Measurements from ENCODE around the gene FAIM2. TPM values are rescaled to one million over a fixed set of nuclear protein-coding genes. Genes with fewer than 3 reads are reported as not detected.

Gene FAIM2
- total RNA-seq, 1 experiment from 2014 or later: not detected

DNA sequence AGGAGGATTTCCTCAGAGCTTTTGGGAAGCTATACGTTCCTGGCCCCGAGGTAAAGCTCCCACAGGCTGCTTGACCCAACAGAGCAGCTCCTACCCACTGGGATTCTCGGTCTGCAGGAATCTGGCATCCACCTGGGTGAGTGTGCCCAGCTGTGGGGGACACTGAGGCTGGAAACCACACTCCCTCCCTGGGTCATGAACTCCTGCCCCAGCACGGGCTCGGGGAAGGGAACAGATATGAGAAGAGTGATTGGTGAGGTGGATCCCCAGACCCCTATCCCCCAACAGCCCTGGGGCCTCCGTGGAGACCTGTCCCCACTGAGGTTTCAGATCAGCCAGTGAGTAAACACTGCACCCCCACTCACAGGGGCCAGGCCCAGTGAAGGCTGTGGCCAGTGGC, 3.3 kb downstream of the FAIM2 start:
- no peak for DNase-seq
- H3K36me3 ChIP-seq (replicated peaks; ENCODE audit: control insufficient read depth, insufficient read depth, low read length): no peaks in the 10 kb centered on the region
- peaks cover 19% of the 10 kb centered on the region for H3K27me3 ChIP-seq (ENCODE audit: control insufficient read depth, insufficient read depth, low read length)
- no peak overlapping the region for H3K4me3 ChIP-seq (ENCODE audit: insufficient read depth, low read depth, low read length)

DNA sequence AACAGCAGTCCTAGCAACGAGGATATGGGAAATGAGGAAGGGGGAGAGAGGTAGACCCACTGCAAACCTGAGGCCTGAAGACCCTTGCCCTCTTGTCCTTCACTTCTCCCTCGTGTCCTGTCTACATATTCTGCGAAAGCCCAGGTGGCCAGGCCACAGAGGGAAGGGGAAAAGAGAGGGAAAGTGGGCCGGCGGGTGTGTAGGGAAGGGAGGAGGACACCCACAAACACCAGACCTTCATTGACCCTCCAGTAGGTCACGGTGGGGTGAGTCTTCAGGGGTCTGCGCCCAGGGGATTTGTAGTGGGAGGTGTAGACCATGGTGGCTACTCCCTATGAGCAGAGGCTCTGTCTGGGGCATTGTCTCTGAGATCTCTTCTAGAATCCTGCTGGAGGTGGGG, 3.8 kb downstream of the FAIM2 start:
- no peak for DNase-seq

GRCh38 chr12:49899286-49899843, 4.3 kb downstream of the FAIM2 start:
- Histone ChIP-seq H3K27me3 (ENCODE audit: control insufficient read depth, insufficient read depth, low read length) (peaks cover 14% of the 10 kb centered on the region), H3K4me3 (ENCODE audit: insufficient read depth, low read depth, low read length) (no peak overlapping the region), H3K36me3 (replicated peaks; ENCODE audit: control insufficient read depth, insufficient read depth, low read length) (no peaks in the 10 kb centered on the region)
- no peak for DNase-seq

More for the DNA sequence above, 3.8 kb downstream of the FAIM2 start:
- Histone ChIP-seq H3K4me3 (ENCODE audit: insufficient read depth, low read depth, low read length) (no peak overlapping the region), H3K36me3 (replicated peaks; ENCODE audit: control insufficient read depth, insufficient read depth, low read length) (no peaks in the 10 kb centered on the region), H3K27me3 (ENCODE audit: control insufficient read depth, insufficient read depth, low read length) (peaks cover 19% of the 10 kb centered on the region)

DNA sequence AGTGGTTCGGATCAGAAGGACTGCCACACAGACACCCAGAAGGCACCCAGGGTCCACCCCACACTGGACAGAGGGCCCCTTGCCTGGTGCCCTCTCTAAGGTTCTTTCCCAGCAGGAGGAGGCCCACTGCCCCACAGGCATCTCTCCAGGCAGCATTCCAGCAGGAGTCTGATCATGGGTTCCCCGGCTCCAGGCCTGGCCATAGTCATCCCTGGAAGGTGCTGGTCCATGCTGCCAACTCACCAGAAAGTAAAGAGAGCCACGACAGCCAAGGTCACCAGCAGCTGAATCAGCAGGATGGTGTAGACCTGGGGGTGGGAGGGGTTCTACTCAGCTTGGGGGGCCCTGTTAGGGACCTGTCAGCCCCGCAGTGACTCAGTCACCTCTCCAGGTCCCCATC, 6.4 kb downstream of the FAIM2 start:
- no peak for DNase-seq
- no peak overlapping the region for H3K4me3 ChIP-seq (ENCODE audit: insufficient read depth, low read depth, low read length)

DNA sequence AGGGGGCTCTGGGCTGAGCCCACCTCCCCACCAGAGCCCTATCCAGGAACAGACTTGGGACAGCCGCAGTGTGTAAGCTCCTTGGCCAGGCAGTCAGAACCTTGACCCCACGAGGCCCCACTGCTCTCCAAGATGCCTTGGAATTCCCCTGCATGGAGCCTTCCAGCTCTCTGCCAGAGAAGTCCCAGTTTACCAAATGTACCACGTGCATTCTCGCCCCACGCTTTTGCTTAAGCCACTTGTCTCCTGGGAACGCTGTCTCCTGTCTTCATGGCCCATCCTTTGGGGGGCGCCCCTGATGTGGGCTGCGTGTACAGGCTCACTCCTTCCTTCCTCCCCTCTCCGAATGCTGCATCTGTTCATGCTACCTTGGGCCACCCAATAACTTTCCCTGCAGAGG, 7.9 kb downstream of the FAIM2 start:
- no peak overlapping the region for H3K4me3 ChIP-seq (ENCODE audit: insufficient read depth, low read depth, low read length)
- H3K27me3 ChIP-seq (ENCODE audit: control insufficient read depth, insufficient read depth, low read length): peaks cover 1% of the 10 kb centered on the region; the same call in 1 of the 2 replicates
- DNase-seq: peak; percentile 69
- no peaks in the 10 kb centered on the region for H3K36me3 ChIP-seq (replicated peaks; ENCODE audit: control insufficient read depth, insufficient read depth, low read length)

More for the DNA sequence above, 6.4 kb downstream of the FAIM2 start:
- Histone ChIP-seq H3K36me3 (replicated peaks; ENCODE audit: control insufficient read depth, insufficient read depth, low read length) (no peaks in the 10 kb centered on the region), H3K27me3 (ENCODE audit: control insufficient read depth, insufficient read depth, low read length) (peaks cover 1% of the 10 kb centered on the region; the same call in 1 of the 2 replicates)

DNA sequence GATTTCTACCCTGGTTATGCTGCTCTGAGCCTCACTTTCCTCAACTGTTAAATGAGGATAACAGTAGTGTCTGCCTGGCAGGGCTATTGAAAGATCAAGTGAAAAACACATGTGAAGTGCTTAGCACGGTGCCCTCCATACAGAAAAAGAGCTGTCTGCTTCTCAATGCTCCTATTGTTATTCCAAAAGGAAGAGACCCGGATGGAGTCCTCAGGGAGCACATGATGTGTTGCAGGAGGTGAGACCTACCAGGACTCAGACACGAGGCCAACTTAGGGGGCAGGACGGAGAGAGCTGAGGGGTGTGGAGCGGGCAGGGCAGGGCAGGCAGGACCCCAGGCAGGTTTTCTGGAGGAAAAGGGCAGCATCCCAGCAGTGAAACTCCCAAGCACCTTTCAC, 8.9 kb downstream of the FAIM2 start:
- H3K36me3 ChIP-seq (replicated peaks; ENCODE audit: control insufficient read depth, insufficient read depth, low read length): no peaks in the 10 kb centered on the region
- H3K4me3 ChIP-seq (ENCODE audit: insufficient read depth, low read depth, low read length): no peak overlapping the region
- no peak for DNase-seq
- H3K27me3 ChIP-seq (ENCODE audit: control insufficient read depth, insufficient read depth, low read length): peaks cover 1% of the 10 kb centered on the region; the same call in 1 of the 2 replicates

GRCh38 chr12:49893753-49894750, 9.6 kb downstream of the FAIM2 start:
- no peak overlapping the region for H3K4me3 ChIP-seq (ENCODE audit: insufficient read depth, low read depth, low read length)
- H3K36me3 ChIP-seq (replicated peaks; ENCODE audit: control insufficient read depth, insufficient read depth, low read length): no peaks in the 10 kb centered on the region
- H3K27me3 ChIP-seq (ENCODE audit: control insufficient read depth, insufficient read depth, low read length): peaks cover 1% of the 10 kb centered on the region; the same call in 1 of the 2 replicates
- peak; percentile 70 for DNase-seq

GRCh38 chr12:49892732-49893317, 10.9 kb downstream of the FAIM2 start:
- Histone ChIP-seq H3K4me3 (ENCODE audit: insufficient read depth, low read depth, low read length) (no peak overlapping the region), H3K27me3 (ENCODE audit: control insufficient read depth, insufficient read depth, low read length) (no peaks in the 10 kb centered on the region; the same call in 1 of the 2 replicates), H3K36me3 (replicated peaks; ENCODE audit: control insufficient read depth, insufficient read depth, low read length) (no peaks in the 10 kb centered on the region)
- no peak for DNase-seq

GRCh38 chr12:49892084-49892731, 11.5 kb downstream of the FAIM2 start:
- Histone ChIP-seq H3K27me3 (ENCODE audit: control insufficient read depth, insufficient read depth, low read length) (no peaks in the 10 kb centered on the region), H3K4me3 (ENCODE audit: insufficient read depth, low read depth, low read length) (no peak overlapping the region), H3K36me3 (replicated peaks; ENCODE audit: control insufficient read depth, insufficient read depth, low read length) (no peaks in the 10 kb centered on the region)
- DNase-seq: no peak

DNA sequence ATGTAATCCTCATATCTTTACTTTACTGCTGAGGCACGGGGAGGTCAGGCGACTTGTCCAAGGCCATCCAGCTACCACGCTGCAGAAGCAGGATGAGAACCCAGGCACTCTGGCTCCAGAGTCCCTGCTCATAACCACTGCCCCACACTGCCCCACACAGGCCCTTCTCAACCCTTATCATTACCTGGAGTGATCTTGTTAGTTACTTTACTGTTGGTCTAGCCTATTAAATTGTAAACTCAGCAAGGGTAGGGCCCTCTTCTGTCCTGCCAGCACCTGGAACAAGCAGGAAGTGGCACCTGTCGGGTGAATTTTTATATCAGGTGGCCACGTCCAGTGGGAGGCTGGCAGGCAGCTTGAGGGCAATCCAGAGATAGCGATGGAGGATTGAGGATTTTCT, 12.2 kb downstream of the FAIM2 start:
- no peaks in the 10 kb centered on the region for H3K36me3 ChIP-seq (replicated peaks; ENCODE audit: control insufficient read depth, insufficient read depth, low read length)
- no peak for DNase-seq
- H3K4me3 ChIP-seq (ENCODE audit: insufficient read depth, low read depth, low read length): no peak overlapping the region
- no peaks in the 10 kb centered on the region for H3K27me3 ChIP-seq (ENCODE audit: control insufficient read depth, insufficient read depth, low read length)

GRCh38 chr12:49891012-49891411, 12.7 kb downstream of the FAIM2 start:
- DNase-seq: no peak
- Histone ChIP-seq H3K36me3 (replicated peaks; ENCODE audit: control insufficient read depth, insufficient read depth, low read length) (no peaks in the 10 kb centered on the region), H3K4me3 (ENCODE audit: insufficient read depth, low read depth, low read length) (no peak overlapping the region), H3K27me3 (ENCODE audit: control insufficient read depth, insufficient read depth, low read length) (no peaks in the 10 kb centered on the region)

GRCh38 chr12:49890096-49890461, 13.6 kb downstream of the FAIM2 start:
- H3K36me3 ChIP-seq (replicated peaks; ENCODE audit: control insufficient read depth, insufficient read depth, low read length): no peaks in the 10 kb centered on the region
- H3K4me3 ChIP-seq (ENCODE audit: insufficient read depth, low read depth, low read length): no peak overlapping the region
- H3K27me3 ChIP-seq (ENCODE audit: control insufficient read depth, insufficient read depth, low read length): no peaks in the 10 kb centered on the region
- no peak for DNase-seq

GRCh38 chr12:49889361-49890095, 14.2 kb downstream of the FAIM2 start:
- H3K27me3 ChIP-seq (ENCODE audit: control insufficient read depth, insufficient read depth, low read length): no peaks in the 10 kb centered on the region
- no peak overlapping the region for H3K4me3 ChIP-seq (ENCODE audit: insufficient read depth, low read depth, low read length)
- no peaks in the 10 kb centered on the region for H3K36me3 ChIP-seq (replicated peaks; ENCODE audit: control insufficient read depth, insufficient read depth, low read length)
- DNase-seq: no peak
